Prostate gland (tissue), 2 donors: ENCODE measurements around the gene HYPK.

Experiments used
- CTCF ChIP-seq, 4 experiments: fragments of 200-600 bp in 2 of 4; fragments of 450-650 bp in 2 of 4; sonication (generic) in 2 of 4; IDR thresholded peaks; 1 replicate in 3 of 4; 2 replicates in 1 of 4; pipeline ENCODE4 v1.5.1; 2016 to 2019; ENCODE audit warnings: antibody characterized with exemption in 4 of 4, mild to moderate bottlenecking in 2 of 4, moderate library complexity in 2 of 4
- POLR2A ChIP-seq: fragments of 450-650 bp; IDR thresholded peaks from one replicate; pipeline ENCODE4 v1.6.1; 2016; ENCODE audit warnings: antibody characterized with exemption, mild to moderate bottlenecking
- POLR2AphosphoS5 ChIP-seq: sonication (generic); formaldehyde crosslinking; IDR thresholded peaks from one replicate; pipeline ENCODE4 v1.6.1; 2017; ENCODE audit warnings: antibody characterized with exemption

DNA sequence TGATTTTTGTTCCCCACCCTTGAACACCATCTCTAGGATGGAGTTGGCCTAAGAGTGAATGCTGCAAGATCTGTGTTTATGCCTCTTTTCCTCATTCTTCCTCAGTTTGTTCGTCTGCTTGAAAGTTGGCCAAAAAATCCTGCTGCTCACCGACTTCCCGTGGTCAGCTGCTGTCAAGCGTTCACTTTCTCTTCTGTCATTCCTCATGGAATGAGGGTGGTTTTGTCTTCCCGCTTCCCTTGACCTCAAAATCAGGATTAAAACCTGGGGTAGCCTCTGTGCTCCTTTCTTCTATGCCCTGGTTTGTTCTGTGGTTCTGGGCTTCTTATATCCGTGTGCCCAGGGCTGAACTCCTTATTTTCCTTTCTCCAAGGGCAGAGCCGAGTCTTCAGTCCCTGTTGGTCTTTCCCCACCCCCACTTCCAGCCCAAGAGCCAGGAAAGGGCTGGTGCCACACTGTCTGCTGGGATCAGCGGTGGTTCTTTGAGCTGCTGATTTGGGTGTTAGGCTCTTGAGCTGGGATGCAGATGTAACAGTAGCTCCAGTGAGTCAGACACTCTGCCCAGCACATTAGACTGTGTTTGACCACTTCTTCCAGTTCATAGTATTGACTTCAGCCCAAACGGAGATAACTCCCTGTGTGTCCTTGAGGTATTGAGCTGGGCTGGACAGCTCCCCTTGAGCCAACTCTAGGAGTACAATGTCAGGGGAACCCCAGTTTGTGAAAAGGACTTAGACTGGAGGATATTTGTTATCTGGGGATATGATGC, 5.9 kb upstream of the HYPK start:
- TF ChIP-seq CTCF (IDR thresholded peaks at IDR 0.05) = no peak
- TF ChIP-seq POLR2AphosphoS5 = no peak
- no peak for TF ChIP-seq POLR2A
